HCT116 (cell line): ENCODE measurements around the gene NEURL2. TPM values are rescaled to one million over a fixed set of nuclear protein-coding genes. Genes with fewer than 3 reads are reported as not detected.
"Not testable (repeated sequence)": the region's sequence is repeated elsewhere in the genome, so short reads cannot be mapped to it uniquely, and the experiment has no call there.

Experiments used
- ATAC-seq: fragments of 200-7000 bp; cut with Tn5 transposase; 2 replicates; pipeline ENCODE4 v1.9.1; 2020; ENCODE audit warnings: mild to moderate bottlenecking, moderate library complexity
- BruUV-seq: library from RNA; stranded (reverse); fragments of 400-500 nt; replicated peaks from 2 replicates; lab custom pipeline; 2021; lab: Mats Ljungman, UMichigan
- CTCF ChIA-PET: fragments of 300-600 bp; sonication (Branson Sonifier 250); formaldehyde crosslinking; loops from one replicate; lab custom pipeline; 2021; ENCODE audit warnings: antibody characterized with exemption; lab: Charles Lee
- POLR2A ChIA-PET: fragments of 300-600, 350-600 bp; sonication (Branson Sonifier 250); formaldehyde crosslinking; loops from one replicate; lab custom pipeline; 2021; ENCODE audit warnings: antibody characterized with exemption; lab: Charles Lee
- RAD21 ChIA-PET, 2 experiments: fragments of 300-600 bp; sonication (Branson Sonifier 250); formaldehyde crosslinking; loops; one replicate each; lab custom pipeline; 2023; ENCODE audit warnings: low total read pairs in 2 of 2; ENCODE audit not compliant: uncharacterized antibody in 2 of 2, unreplicated experiment in 2 of 2, low non-redundant PET in 1 of 2; lab: Charles Lee
- DNase-seq: peaks from one replicate; pipeline ENCODE4 v3.0.0-alpha.2; 2010; ENCODE audit warnings: low read depth, low spot score
- H2AFZ ChIP-seq: fragments of 200-600 bp; shearing (Covaris generic), sonication (generic); 2 replicates; pipeline ENCODE4 v1.6.1; 2017; ENCODE audit warnings: low read depth, mixed run types, mixed read lengths, antibody characterized with exemption, low read length; ENCODE audit not compliant: poor library complexity, severe bottlenecking
- H3K27ac ChIP-seq: 2 replicates; pipeline ENCODE4 v1.5.1; 2012; ENCODE audit warnings: low read depth, low read length
- H3K27me3 ChIP-seq: fragments of 200-600 bp; sonication (generic); 2 replicates; pipeline ENCODE4 v1.6.1; 2016; ENCODE audit warnings: mixed run types, low read length, mixed read lengths; ENCODE audit not compliant: insufficient read depth
- H3K36me3 ChIP-seq, 2 experiments: fragments of 200-500 bp in 1 of 2; fragments of 200-600 bp in 1 of 2; sonication (Bioruptor generic) in 1 of 2; sonication (generic) in 1 of 2; 2 replicates each; pipeline versions ENCODE4 v1.5.1 to v1.6.1; 2014 to 2016; ENCODE audit warnings: low read length in 2 of 2, inconsistent platforms in 1 of 2, mixed read lengths in 1 of 2, mixed run types in 1 of 2; ENCODE audit not compliant: insufficient read depth in 2 of 2, control insufficient read depth in 1 of 2
- H3K4me1 ChIP-seq, 2 experiments: fragments of 200-600 bp in 1 of 2; sonication (generic) in 1 of 2; 2 replicates each; pipeline versions ENCODE4 v1.5.1 to v1.6.1; 2012 to 2017; ENCODE audit warnings: low read length in 2 of 2, inconsistent platforms in 1 of 2, mild to moderate bottlenecking in 1 of 2, mixed read lengths in 1 of 2, mixed run types in 1 of 2, moderate library complexity in 1 of 2; ENCODE audit not compliant: insufficient read depth in 2 of 2, control insufficient read depth in 1 of 2
- H3K4me2 ChIP-seq: fragments of 200-600 bp; sonication (generic); 2 replicates; pipeline ENCODE4 v1.6.1; 2017; ENCODE audit warnings: mixed run types, low read length, mixed read lengths
- H3K4me3 ChIP-seq, 2 experiments: fragments of 200-600 bp in 1 of 2; sonication (generic) in 1 of 2; replicated peaks in 1 of 2; 2 replicates each; pipeline ENCODE4 v1.5.1; 2011 to 2016; ENCODE audit warnings: low read length in 2 of 2, control low read depth in 1 of 2, low read depth in 1 of 2, mild to moderate bottlenecking in 1 of 2, mixed read lengths in 1 of 2, mixed run types in 1 of 2
- H3K79me2 ChIP-seq: fragments of 200-600 bp; sonication (generic); 2 replicates; pipeline ENCODE4 v1.6.1; 2017; ENCODE audit warnings: mild to moderate bottlenecking, mixed run types, low read length, moderate library complexity, mixed read lengths; ENCODE audit not compliant: insufficient read depth
- H3K9ac ChIP-seq: fragments of 200-600 bp; sonication (generic); 2 replicates; pipeline ENCODE4 v1.6.1; 2016; ENCODE audit warnings: low read length, mixed read lengths
- H3K9me2 ChIP-seq: fragments of 200-600 bp; sonication (generic), shearing (Covaris generic); 2 replicates; pipeline ENCODE4 v1.6.1; 2017; ENCODE audit warnings: mixed run types, mild to moderate bottlenecking, moderate library complexity; ENCODE audit not compliant: insufficient read depth
- H3K9me3 ChIP-seq, 2 experiments: fragments of 200-500 bp in 1 of 2; fragments of 200-600 bp in 1 of 2; sonication (Bioruptor generic) in 1 of 2; sonication (generic) in 1 of 2; 2 replicates each; pipeline ENCODE4 v1.6.1; 2014 to 2017; ENCODE audit warnings: low read length in 2 of 2, mixed read lengths in 2 of 2, inconsistent platforms in 1 of 2, low read depth in 1 of 2, mild to moderate bottlenecking in 1 of 2, mixed run types in 1 of 2, moderate library complexity in 1 of 2; ENCODE audit not compliant: control insufficient read depth in 1 of 2, insufficient read depth in 1 of 2
- H4K20me1 ChIP-seq: fragments of 200-600 bp; sonication (generic), shearing (Covaris generic); 2 replicates; pipeline ENCODE4 v1.6.1; 2017; ENCODE audit warnings: mixed run types, mild to moderate bottlenecking, moderate library complexity; ENCODE audit not compliant: insufficient read depth
- EZH2 ChIP-seq: fragments of 200-600 bp; sonication (generic); IDR thresholded peaks from 2 replicates; pipeline ENCODE4 v1.6.1; 2017; ENCODE audit warnings: antibody characterized with exemption, mixed run types
- FOSL1 ChIP-seq: IDR thresholded peaks from 2 replicates; pipeline ENCODE4 v1.6.1; 2012; ENCODE audit warnings: low read depth
- SIN3A ChIP-seq: IDR thresholded peaks from 2 replicates; pipeline ENCODE4 v1.6.1; 2012; ENCODE audit warnings: low read depth
- TCF7L2 ChIP-seq: IDR thresholded peaks from 2 replicates; pipeline ENCODE4 v1.7.0; 2011; ENCODE audit warnings: borderline replicate concordance, inconsistent platforms; ENCODE audit not compliant: insufficient read depth, insufficient read length; ENCODE audit errors: extremely low read depth
- ZBTB33 ChIP-seq: IDR thresholded peaks from 2 replicates; pipeline ENCODE4 v1.6.1; 2011; ENCODE audit warnings: mild to moderate bottlenecking, low read length, moderate library complexity; ENCODE audit not compliant: insufficient replicate concordance; ENCODE audit errors: extremely low read depth
- intact Hi-C: fragments of 100-400 bp; cut with micrococcal nuclease; formaldehyde crosslinking; loops from 2 replicates; pipeline ENCODE4 v1.10.0; 2022
- total RNA-seq: library from RNA; stranded (reverse); gene quantifications from one replicate; pipeline ENCODE4 v1.2.1, GENCODE V29; 2021; ENCODE audit not compliant: unreplicated experiment

NEURL2 gene
- total RNA-seq, 1 experiment from 2014 or later: 0.96 TPM

DNA sequence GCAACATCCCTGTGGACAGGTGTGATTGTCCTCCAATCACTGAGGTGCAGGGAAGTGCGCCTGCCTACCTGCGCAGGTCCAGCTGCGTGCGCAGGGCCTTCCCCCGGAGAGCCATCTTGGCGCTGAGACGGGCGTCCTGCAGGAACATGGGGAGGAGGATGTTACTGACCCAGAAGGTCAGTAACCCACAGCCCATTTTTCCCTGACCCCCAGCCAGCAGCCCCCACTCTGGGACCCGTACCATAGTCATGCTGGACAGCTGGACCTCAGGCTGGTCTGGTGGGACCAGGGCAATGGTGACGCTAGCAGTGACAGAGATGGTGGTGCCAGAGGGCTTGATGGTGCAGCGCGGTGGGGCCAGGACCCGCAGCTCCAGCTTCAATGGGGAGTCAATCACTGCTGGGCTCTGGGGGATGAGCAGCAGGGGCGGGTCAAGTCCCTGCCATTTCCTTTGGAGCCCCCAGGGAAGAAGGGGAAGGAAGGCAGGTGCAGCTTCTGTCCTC, 11.2 kb upstream of the NEURL2 start (continued):
- TF ChIP-seq SIN3A (no peak), FOSL1 (no peak), ZBTB33 (no peak), TCF7L2 (no peak), EZH2 (no peak)

- H3K9me3 ChIP-seq, H3K36me3 ChIP-seq, intact Hi-C loops, POLR2A ChIA-PET, H3K79me2 ChIP-seq, H3K27me3 ChIP-seq, H3K27ac ChIP-seq, CTCF ChIA-PET, ATAC-seq, RAD21 ChIA-PET, H3K4me2 ChIP-seq, H4K20me1 ChIP-seq, H3K4me3 ChIP-seq, DNase-seq, H3K9me2 ChIP-seq, H2AFZ ChIP-seq, H3K9ac ChIP-seq, BruUV-seq: not testable (repeated sequence)
- peaks cover 5 to 18% of the 10 kb centered on the region in 2 experiments; a peak in 3 of 4 replicates for H3K4me1 ChIP-seq
Measured at GRCh38 chr20:45901332-45901731, 10.3 kb upstream of the NEURL2 start.
